AG04450 (cell line): ENCODE measurements around the gene WLS. TPM values are rescaled to one million over a fixed set of nuclear protein-coding genes. Genes with fewer than 3 reads are reported as not detected.

Experiments
- CTCF ChIA-PET: fragments of 300-600, 350-600 bp; formaldehyde crosslinking; extraction: SDS; loops from one replicate; lab custom pipeline; 2022; ENCODE audit warnings: antibody characterized with exemption, inconsistent platforms; lab: Charles Lee
- POLR2A ChIA-PET: fragments of 350-600 bp; formaldehyde crosslinking; extraction: SDS; loops from one replicate; lab custom pipeline; 2021; ENCODE audit warnings: antibody characterized with exemption, inconsistent platforms; lab: Yijun Ruan, JAX
- DNase-seq: peaks from one replicate; pipeline ENCODE4 v3.0.0-alpha.2; 2011; ENCODE audit warnings: low read depth, low spot score
- H3K27ac ChIP-seq: one replicate; pipeline ENCODE4 v1.5.1; 2012; ENCODE audit warnings: low read depth, low read length, control low read depth
- H3K27me3 ChIP-seq: one replicate; pipeline ENCODE4 v1.6.0; 2012; ENCODE audit warnings: low read length; ENCODE audit not compliant: control insufficient read depth, insufficient read depth
- H3K4me3 ChIP-seq: 2 replicates; pipeline ENCODE4 v1.5.1; 2011; ENCODE audit warnings: mild to moderate bottlenecking, low read depth, low read length, control low read depth
- H3K9me3 ChIP-seq: 2 replicates; pipeline ENCODE4 v1.5.1; 2012; ENCODE audit warnings: low read length; ENCODE audit not compliant: control insufficient read depth, insufficient read depth
- polyA plus RNA-seq: library from polyadenylated mRNA; depleted of rRNA; stranded (reverse); fragments of >200 nt; gene quantifications from 2 replicates; pipeline ENCODE4 v1.2.3, GENCODE V29; 2011
- TF ChIP-seq, protein P1 (sequence below): IDR thresholded peaks from 2 replicates; pipeline ENCODE4 v1.5.1; 2011; ENCODE audit warnings: low read depth, low read length, control low read depth, inconsistent platforms

The WLS gene
- polyA plus RNA-seq, 1 experiment = 391 TPM

DNA sequence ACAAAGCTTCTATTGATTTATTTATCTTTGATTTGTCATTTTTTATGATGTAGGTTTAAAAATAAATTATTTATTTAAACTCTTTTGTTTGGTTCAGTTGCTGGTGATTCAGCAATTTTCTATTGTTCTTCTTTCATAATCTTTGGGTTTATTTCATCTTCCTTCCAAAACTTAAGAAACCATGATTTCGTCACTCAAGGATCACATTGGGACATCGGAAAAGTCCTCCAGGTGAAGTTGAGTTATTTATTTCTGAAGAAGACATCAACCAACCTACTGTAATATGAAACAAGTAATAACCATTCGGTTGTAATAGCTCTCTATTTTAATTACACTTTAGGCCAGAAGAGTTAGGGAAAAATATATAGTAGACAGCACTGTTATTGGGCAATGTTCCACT lies 23.0 kb upstream of the WLS start:
- ChIA-PET CTCF (interaction anchor here (0.6 to 1.6 kb wide), 2 partner anchors 23 to 135 kb away, joined by 4 to 6 read pairs; partner anchors contain the start of gene WLS), POLR2A (no interaction called here)
- no peaks in the 10 kb centered on the region for H3K27me3 ChIP-seq
- H3K4me3 ChIP-seq = no peak overlapping the region
- no peak for DNase-seq
- no peaks in the 10 kb centered on the region for H3K9me3 ChIP-seq
- no peak overlapping the region for H3K27ac ChIP-seq
- TF ChIP-seq, protein P1, sequence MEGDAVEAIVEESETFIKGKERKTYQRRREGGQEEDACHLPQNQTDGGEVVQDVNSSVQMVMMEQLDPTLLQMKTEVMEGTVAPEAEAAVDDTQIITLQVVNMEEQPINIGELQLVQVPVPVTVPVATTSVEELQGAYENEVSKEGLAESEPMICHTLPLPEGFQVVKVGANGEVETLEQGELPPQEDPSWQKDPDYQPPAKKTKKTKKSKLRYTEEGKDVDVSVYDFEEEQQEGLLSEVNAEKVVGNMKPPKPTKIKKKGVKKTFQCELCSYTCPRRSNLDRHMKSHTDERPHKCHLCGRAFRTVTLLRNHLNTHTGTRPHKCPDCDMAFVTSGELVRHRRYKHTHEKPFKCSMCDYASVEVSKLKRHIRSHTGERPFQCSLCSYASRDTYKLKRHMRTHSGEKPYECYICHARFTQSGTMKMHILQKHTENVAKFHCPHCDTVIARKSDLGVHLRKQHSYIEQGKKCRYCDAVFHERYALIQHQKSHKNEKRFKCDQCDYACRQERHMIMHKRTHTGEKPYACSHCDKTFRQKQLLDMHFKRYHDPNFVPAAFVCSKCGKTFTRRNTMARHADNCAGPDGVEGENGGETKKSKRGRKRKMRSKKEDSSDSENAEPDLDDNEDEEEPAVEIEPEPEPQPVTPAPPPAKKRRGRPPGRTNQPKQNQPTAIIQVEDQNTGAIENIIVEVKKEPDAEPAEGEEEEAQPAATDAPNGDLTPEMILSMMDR = no peak

DNA sequence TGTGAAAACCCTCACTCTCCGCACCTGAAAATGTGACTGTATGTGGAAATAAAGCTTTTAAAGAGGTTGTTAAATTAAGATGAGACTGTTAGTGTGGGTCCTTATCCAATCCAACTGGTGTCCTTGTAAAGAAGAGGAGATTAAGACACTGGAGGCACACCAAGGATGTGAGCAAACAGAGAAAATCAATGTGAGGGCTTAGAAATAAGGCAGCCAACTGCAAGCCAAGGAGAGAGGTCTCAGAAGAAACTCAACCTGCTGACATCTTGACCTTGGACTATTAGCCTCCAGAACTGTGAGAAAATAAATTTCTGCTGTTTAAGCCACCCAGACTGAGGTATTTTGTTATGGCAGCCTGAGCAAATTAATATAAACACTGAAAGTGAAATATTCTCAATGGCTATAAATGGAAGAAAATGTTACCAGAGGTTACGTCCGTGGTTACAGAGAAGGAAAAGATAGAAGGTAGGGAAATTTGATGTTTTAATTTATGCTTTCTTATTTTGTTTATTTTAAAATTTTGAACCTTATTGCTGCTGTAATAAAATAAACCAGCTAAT lies 22.4 kb upstream of the WLS start:
- TF ChIP-seq, protein P1 = no peak
- POLR2A ChIA-PET = no interaction called here
- CTCF ChIA-PET = interaction anchor here (0.6 to 1.6 kb wide), 2 partner anchors 23 to 134 kb away, joined by 4 to 6 read pairs; partner anchors contain the start of gene WLS

DNA sequence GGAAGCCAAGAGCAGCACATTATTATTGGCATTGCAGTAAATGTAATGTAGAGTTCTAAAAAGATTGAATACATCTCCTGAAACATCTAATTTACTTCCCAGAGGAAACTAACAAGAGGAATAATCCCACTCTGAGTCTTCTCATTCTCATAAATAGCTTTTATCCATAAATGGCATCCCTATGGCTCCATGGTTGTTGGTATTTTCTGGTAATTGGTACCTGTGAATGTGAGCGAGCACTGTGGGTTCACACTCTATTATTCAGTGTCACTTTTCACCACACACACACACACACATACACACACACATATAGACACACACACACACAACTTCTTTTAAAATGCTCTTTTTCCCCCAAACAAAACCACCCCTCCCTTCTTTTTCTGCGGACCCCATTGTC lies 4.7 kb upstream of the WLS start:
- POLR2A ChIA-PET = no interaction called here
- TF ChIP-seq, protein P1 = no peak
- no peak for DNase-seq
- H3K27me3 ChIP-seq = no peaks in the 10 kb centered on the region
- CTCF ChIA-PET = no interaction called here
- H3K4me3 ChIP-seq = no peak overlapping the region
- H3K9me3 ChIP-seq = no peaks in the 10 kb centered on the region
- no peak overlapping the region for H3K27ac ChIP-seq

More for the DNA sequence above, 22.4 kb upstream of the WLS start:
- Histone ChIP-seq H3K9me3 (no peaks in the 10 kb centered on the region), H3K27ac (no peak overlapping the region), H3K27me3 (no peaks in the 10 kb centered on the region), H3K4me3 (no peak overlapping the region)
- no peak for DNase-seq

DNA sequence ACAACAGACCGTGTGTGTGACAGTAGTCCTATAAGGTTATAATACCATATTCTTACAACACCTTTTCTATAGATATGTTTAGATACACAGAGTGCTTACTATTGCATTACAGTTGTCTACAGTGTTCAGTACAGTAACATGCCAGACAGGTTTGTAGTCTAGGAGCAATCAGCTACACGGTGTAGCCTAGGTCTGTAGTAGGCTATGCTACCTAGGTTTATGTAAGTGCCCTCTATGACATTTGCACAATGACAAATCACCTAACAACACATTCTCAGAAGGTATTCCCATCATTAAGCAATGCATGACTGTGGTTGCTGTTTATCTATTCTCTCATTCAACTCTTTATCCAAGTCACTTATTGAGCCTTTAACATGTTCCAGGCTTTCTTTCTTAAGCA lies 1.8 kb upstream of the WLS start:
- H3K27me3 ChIP-seq = no peaks in the 10 kb centered on the region
- H3K4me3 ChIP-seq = no peak overlapping the region
- DNase-seq = no peak
- TF ChIP-seq, protein P1 = no peak
- H3K9me3 ChIP-seq = no peaks in the 10 kb centered on the region
- ChIA-PET POLR2A (no interaction called here), CTCF (no interaction called here)
- H3K27ac ChIP-seq = no peak overlapping the region

DNA sequence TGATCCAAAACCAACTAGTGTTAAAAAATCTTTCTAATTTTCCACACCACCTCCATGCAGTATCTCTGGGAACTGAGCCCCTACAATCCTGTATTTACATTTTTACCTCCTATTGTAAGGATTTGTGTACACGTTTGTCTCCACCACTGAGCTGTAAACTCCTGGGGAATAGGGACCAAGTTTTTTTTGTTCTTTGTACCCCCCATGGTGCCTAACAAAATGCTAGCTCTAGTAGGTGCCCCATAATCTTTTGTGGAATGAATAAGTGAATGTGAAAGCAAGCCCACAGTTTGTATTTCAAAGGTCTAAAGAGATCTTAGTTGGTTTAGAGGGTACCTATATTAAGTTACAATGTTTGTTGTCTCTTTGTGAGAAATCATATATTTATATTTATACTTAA lies 879 bp upstream of the WLS start:
- TF ChIP-seq, protein P1 = no peak
- H3K27ac ChIP-seq = no peak overlapping the region
- no peak for DNase-seq
- ChIA-PET POLR2A (interaction anchor here (2.1 to 3.7 kb wide), 4 partner anchors 11 to 91 kb away, joined by 7 to 37 read pairs (median 13); no protein-coding TSS in a partner anchor), CTCF (interaction anchor here (0.6 to 1.6 kb wide), 6 partner anchors 35 to 644 kb away, joined by 3 to 5 read pairs (median 3); no protein-coding TSS in a partner anchor)
- no peaks in the 10 kb centered on the region for H3K9me3 ChIP-seq
- H3K4me3 ChIP-seq = peak overlapping the region; percentile 76
- no peaks in the 10 kb centered on the region for H3K27me3 ChIP-seq
